ENCODE data around the gene ZNF569. TPM values are rescaled to one million over a fixed set of nuclear protein-coding genes. Genes with fewer than 3 reads are reported as not detected.
A peak's percentile ranks its signal among the peaks of the same experiment; 100 is the strongest.

The ZNF569 gene
- total and polyA plus RNA-seq, 8 donors = 1.0 to 2.9 (median 1.7) TPM

DNA sequence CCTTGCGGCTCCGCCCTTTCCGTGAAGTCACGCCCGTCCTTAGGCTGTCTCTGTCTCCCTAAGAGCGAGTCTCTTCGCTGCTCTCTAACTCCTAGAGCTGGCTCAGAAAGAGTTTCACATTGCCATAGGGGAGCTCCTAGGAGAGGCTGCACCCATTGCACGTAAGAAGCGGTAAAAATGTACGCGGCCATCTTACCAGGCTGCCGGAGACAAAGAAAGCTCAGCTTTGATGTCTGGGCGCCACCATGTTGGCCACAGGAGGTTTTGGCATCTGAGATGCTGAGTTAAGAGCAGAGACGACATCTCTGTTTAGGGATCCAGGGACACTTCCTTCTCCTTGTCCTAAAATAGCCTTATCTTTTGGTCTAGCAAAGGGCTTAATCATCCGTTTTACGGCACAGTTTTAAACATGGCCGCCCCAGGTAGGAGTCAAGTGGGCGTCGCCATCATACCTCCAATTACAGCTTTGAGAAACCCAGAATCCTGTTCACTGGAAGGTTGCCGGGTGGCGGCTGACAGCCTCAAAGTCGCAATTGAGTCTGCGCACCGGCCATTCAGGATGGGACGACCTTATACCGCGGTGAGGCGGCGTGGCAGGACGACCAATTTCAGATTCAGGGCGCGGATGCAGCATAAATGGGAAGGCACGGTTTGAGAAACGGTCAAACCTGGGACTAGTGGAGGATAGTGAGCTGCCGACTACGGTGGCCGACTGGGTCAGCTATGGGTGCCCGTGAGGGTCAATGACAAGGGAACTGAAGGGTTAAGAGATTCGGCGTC is 39.3 kb upstream of the ZNF569 start, which contains the start of gene ZNF793:
ZNF793 (plus strand) TSS at position 553 of the 780 bp plus-strand sequence. CDS start 16,501 bp downstream, outside the sequence.
- H3K4me3 ChIP-seq = peak within 1 kb of the TSS; percentile 57 to 67 (median 62)
- DNase-seq (peak; percentile 77 to 88 (median 80)), FAIRE-seq (peak; percentile 43), ATAC-seq (peak; percentile 93 to 96 (median 95))
- peak within 1 kb of the TSS; percentile 86 to 94 (median 88) for H3K27ac ChIP-seq
- H3K4me1 ChIP-seq = peaks cover 0 to 4% (median 0%) of the 10 kb centered on the region in 3 donors
- no peaks in the 10 kb centered on the region for H3K27me3 ChIP-seq
- intact Hi-C loops (cut with DNase I) = no loop called here
- WGBS, 2 donors = 0 to 1% methylated on average over 40 of the region's 40 CpGs
- H3K36me3 ChIP-seq = no peaks in the 10 kb centered on the region
- H3K9me3 ChIP-seq = no peaks in the 10 kb centered on the region
- TF ChIP-seq, protein P1, sequence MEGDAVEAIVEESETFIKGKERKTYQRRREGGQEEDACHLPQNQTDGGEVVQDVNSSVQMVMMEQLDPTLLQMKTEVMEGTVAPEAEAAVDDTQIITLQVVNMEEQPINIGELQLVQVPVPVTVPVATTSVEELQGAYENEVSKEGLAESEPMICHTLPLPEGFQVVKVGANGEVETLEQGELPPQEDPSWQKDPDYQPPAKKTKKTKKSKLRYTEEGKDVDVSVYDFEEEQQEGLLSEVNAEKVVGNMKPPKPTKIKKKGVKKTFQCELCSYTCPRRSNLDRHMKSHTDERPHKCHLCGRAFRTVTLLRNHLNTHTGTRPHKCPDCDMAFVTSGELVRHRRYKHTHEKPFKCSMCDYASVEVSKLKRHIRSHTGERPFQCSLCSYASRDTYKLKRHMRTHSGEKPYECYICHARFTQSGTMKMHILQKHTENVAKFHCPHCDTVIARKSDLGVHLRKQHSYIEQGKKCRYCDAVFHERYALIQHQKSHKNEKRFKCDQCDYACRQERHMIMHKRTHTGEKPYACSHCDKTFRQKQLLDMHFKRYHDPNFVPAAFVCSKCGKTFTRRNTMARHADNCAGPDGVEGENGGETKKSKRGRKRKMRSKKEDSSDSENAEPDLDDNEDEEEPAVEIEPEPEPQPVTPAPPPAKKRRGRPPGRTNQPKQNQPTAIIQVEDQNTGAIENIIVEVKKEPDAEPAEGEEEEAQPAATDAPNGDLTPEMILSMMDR (IDR thresholded peaks at IDR 0.05) = no peak

DNA sequence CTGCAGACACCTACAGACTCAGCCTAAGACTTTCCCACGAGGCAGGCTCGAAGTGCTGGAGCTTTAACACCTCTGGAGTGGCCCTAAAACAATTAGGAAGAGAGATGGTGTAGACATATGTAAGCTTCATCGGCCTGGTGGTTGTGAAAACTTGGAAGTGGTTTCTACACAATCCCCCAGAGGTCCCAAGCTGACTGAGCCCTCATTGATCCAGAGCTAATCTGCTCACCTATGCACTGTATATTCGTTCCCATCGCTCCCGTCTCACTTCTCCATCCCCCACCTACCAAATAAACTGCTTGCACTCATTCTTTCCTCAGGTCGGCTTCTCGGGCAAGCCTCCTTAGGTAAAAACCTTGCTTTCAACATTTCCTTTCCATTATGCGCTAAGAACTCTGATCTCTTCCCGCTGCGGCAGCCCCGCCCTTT is 38.7 kb upstream of the ZNF569 start:
- Histone ChIP-seq H3K27ac (peak overlapping the region; percentile 86 to 94 (median 88)), H3K9me3 (no peaks in the 10 kb centered on the region), H3K36me3 (no peaks in the 10 kb centered on the region), H3K27me3 (no peaks in the 10 kb centered on the region), H3K4me3 (peak overlapping the region; percentile 57 to 67 (median 62)), H3K4me1 (peaks cover 0 to 4% (median 0%) of the 10 kb centered on the region in 3 donors)
- FAIRE-seq = no peak
- ATAC-seq = peak; percentile 9 to 43 (median 28)
- no peak for DNase-seq
- TF ChIP-seq, protein P1 (IDR thresholded peaks at IDR 0.05) = no peak
- intact Hi-C loops (cut with DNase I) = no loop called here
- 2% methylated on average over 12 of the region's 12 CpGs for WGBS, 2 donors

DNA sequence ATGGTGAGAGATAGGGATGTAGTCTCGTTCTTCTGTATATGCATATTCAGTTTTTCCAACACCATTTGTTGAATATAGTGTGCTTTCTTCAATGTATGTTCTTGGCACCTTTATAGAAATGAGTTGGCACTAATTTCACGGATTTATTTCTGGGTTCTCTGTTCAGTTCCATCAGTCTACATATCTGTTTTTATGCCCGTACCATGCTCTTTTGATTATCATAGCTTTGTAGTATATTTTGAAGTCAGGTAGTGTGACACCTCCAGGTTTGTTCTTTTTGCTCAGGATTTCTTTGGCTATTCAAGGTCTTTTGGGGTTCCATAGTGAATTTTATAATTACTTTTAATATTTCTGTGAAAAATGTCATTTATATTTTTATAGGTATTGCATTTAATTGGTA is 25.0 kb upstream of the ZNF569 start:
- DNase-seq (no peak), FAIRE-seq (no peak), ATAC-seq (no peak)
- no peaks in the 10 kb centered on the region for H3K36me3 ChIP-seq
- H3K27me3 ChIP-seq = no peaks in the 10 kb centered on the region
- H3K27ac ChIP-seq = no peak overlapping the region
- WGBS, 2 donors = 54 to 63% methylated on average over 3 of the region's 3 CpGs
- intact Hi-C loops (cut with DNase I) = no loop called here
- H3K9me3 ChIP-seq = peaks cover 0 to 5% (median 0%) of the 10 kb centered on the region in 4 donors
- H3K4me3 ChIP-seq = no peak overlapping the region
- TF ChIP-seq, protein P1 (IDR thresholded peaks at IDR 0.05) = no peak
- H3K4me1 ChIP-seq = no peaks in the 10 kb centered on the region

DNA sequence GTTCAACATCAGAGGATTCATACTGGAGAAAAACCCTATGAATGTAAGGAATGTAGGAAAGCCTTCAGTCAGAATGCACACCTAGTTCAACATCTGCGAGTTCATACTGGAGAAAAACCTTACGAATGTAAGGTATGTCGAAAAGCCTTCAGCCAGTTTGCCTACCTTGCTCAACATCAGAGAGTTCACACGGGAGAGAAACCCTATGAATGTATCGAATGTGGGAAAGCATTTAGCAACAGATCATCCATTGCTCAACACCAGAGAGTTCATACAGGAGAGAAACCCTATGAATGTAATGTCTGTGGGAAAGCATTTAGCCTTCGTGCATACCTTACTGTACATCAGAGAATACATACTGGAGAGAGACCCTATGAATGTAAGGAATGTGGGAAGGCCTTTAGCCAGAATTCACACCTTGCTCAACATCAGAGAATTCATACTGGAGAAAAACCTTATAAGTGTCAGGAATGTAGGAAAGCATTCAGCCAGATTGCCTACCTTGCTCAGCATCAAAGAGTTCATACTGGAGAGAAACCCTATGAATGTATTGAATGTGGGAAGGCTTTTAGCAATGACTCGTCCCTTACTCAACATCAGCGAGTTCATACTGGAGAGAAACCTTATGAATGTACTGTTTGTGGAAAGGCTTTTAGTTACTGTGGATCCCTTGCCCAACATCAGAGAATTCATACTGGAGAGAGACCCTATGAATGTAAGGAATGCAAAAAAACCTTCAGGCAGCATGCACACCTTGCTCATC is 17.3 kb upstream of the ZNF569 start:
- H3K4me3 ChIP-seq = no peak overlapping the region
- no peaks in the 10 kb centered on the region for H3K27me3 ChIP-seq
- no peak for ATAC-seq
- intact Hi-C loops (cut with DNase I) = no loop called here
- no peak for FAIRE-seq
- 94 to 98% methylated on average over 8 of the region's 8 CpGs for WGBS, 2 donors
- peaks cover 0 to 26% (median 10%) of the 10 kb centered on the region in 4 donors for H3K9me3 ChIP-seq
- peaks cover 0 to 50% (median 15%) of the 10 kb centered on the region in 3 donors for H3K36me3 ChIP-seq
- DNase-seq = no peak
- TF ChIP-seq, protein P1 (IDR thresholded peaks at IDR 0.05) = no peak
- H3K4me1 ChIP-seq = no peaks in the 10 kb centered on the region
- no peak overlapping the region for H3K27ac ChIP-seq
